Fibroblast of skin of left biceps (primary cell): ENCODE measurements around the gene GATA2.

ENCODE experiments used
- DNase-seq, 2 experiments: peaks; one replicate each; pipeline ENCODE4 v3.0.0-alpha.2; 2013; ENCODE audit warnings: low read depth in 2 of 2

GATA2 gene

DNA sequence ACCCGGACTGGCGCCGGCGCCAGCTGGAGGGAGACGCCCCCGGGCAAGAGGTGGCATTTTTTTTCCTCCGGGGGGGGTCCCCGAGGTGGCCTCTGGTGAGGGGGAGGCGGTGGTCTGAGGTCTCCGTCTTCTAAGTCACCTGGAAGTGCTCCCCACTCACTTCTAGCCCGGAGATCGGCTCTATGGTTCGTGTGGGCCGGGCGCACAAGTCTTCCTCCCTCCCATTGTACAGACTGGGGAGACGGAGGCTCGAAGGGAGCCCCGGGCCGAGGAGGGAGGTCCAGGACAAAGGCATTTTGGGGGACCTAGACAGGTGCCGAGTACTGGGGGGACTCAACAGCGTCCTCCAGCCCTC, 4.4 kb downstream of the GATA2 start:
- no peak for DNase-seq

DNA sequence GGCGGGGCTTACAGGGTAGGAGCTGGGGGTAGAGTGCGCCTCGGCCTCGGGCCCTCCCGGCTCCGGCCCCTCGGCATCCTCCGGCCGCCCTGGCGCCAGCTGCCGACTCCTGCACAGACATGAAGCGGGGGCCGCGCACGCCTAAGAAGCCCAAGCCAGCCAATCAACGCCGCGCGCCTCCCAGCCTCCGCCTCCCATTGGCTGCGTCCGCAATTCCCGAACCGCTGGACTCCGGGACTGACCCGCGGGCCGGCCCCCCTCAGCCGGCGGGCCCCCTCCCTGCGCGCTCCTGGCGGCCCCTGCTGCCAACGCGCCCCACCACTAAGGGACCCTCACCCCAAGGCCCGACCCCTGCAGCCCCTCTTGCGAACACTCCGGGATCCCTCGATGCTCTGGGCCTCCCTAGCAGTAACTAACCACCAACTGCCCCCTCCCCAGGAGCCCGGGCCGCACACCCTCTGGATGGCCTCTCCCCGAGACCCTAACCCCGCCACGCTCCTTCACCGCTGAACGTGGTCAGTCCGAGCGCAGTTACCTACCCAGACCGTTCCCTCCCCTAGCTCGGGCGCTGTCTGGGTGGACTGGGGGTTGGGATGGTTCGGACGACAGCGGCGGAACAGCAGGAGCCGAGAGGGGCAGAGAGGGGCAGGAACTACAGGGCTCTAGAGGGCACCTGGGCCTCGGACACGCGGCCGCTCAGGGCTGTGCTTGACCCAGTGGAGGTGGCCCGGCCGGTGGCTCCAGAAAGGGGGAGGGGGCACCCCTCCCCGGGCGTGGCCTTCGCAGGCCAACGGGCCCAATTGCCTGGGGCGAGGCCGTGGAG, 5.0 kb downstream of the GATA2 start:
- peak; percentile 49 to 53 for DNase-seq

DNA sequence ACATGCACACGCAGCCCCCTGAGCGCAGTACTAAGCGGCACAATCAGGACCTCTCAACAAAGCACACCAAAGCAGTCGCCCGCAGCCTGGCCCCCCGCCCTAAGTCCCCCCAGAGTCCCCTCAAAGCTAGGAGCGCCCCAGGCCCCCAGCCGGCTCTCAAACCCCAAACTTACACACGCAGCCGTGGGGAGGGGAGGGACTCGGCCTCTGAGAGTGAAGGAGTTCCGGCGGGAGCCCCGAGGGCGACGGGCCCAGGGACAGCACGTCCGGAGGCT, 5.5 kb downstream of the GATA2 start:
- no peak for DNase-seq

DNA sequence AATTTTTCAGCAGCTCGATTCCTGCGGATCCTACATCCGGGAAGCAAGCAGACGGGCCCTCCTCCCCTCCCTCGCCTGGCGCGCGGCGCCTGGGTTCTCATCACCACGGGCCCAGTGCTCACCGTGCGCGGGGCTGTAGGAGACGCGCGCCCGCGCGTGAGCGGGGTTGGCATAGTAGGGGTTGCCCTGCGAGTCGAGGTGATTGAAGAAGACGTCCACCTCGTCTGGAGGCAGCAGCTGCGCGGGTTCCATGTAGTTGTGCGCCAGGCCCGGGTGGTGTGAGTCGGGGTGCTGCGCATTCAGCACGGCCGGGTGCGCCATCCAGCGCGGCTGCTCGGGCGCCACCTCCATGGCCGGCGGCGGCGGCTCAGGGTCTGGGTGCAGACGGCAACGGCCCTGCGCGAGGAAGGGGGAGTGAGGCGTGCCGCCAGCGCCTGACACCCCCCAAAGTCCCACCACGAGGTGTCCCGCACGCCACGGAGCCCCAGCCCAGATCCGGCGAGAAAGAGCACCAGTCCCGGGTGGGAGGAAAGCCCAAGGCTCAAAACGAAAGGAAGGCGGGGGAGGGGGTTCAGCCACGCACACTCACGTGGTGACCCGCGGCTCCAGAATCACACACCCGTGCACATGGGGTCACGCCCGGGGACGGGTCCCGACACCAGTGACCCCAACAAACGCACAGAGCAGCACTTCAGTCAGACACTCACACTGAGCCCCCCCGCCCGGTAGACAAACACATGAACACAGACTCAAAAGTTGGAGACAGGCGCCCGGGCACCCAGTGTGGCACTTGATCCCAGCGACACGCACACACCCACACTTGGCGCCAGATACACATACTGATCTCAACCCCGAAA, 6.1 kb downstream of the GATA2 start:
- no peak for DNase-seq

DNA sequence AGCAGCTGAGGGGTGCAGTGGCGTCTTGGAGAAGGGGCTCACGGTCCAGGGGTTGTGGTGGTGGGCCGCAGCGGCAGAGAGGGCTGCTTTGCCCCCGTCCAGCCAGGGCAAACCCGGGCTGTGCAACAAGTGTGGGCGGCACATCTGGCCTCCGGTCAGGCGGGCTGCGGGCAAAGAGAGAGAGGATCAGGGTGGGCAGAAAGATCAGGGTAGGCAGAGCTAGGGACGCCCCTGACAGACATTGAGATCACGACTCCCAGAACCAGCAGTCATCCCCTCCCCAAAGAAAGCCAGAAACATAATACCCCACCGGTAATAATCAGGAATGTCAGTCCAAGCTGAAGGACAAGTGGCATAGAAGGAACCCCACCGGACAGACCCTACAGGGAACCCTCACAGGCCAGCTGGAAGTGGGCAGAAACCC, 6.8 kb downstream of the GATA2 start:
- DNase-seq, result no peak

DNA sequence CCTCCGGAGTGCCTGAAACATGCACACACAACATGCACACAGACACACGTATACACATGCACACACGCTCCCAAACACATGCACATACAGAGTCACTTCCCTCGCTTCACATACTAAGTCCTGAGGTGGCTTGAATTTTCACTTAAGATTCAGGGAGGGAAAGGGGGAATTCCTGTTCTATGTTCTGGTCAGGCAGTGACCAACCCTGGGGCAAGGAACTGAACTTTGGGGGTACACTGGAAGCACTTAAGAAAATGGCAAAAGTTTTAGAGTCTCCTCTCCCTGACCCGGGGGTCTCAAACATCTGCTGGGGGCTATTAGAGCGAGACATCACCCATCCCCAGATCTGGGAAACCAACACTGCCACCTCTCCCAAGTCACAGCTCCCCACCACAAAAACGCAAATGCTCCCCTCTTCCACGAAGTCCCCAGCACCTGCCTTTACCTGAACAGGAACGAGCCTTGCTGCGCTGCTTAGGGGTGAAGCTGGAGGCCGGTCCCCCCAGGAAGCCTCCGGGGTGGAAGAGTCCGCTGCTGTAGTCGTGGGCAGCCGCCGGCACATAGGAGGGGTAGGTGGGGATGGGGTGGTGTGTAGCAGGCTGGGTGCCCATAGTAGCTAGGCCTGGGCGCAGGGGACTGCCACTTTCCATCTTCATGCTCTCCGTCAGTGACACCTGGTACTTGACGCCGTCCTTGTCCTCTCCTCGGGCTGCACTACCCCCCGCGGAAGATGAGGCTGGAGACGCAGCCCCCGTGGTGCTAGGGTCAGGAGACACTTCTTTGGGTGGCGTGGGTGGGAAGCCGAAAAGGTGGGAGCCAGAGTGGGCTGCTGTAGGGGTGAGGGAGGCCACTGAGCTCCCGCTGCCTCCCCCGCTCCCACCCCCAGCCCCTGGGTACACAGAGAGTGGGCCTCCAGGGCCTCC, 7.5 kb downstream of the GATA2 start:
- no peak for DNase-seq

DNA sequence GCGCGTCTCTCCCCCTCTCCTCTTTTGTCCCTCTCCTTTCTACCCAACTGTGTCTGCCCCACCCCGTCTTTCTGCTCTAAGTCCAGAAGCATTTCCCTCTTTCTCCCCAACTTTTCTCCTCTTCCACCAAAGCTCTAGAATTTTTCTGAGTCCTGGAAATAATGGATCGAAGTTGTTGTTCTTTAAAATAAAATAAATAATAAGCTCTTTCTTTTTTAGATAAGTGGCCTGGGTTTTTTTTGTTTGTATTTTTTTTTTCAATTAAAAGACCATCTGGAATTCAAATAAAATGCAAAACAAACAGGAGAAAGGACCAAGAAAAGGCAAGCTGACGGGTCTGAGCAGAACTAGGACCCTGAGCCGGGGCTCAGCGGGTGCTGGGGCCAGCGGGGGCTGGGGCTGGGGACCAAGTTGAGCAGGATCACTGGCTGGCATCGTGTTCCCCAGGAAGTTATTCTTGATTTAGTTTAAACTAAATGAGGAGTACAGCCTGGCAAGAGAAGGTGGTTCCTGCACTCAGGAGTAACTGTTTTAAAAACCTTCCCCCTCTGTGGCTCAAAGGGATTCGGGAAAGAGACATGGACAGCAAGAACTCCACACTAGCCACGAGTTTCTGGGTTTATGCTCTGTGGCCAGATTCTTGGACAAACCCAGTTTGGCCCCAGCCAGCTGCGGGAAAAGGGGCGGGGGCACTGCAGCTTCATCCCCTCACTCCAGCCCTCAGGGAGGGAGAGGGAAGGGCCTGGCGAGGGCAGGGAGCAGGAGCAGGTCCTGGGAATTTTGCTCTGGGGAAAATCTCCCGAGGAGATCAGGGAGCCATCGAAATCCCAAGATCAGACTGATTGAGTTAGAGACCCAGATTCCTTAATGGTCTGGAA, 8.4 kb downstream of the GATA2 start:
- DNase-seq, result no peak

DNA sequence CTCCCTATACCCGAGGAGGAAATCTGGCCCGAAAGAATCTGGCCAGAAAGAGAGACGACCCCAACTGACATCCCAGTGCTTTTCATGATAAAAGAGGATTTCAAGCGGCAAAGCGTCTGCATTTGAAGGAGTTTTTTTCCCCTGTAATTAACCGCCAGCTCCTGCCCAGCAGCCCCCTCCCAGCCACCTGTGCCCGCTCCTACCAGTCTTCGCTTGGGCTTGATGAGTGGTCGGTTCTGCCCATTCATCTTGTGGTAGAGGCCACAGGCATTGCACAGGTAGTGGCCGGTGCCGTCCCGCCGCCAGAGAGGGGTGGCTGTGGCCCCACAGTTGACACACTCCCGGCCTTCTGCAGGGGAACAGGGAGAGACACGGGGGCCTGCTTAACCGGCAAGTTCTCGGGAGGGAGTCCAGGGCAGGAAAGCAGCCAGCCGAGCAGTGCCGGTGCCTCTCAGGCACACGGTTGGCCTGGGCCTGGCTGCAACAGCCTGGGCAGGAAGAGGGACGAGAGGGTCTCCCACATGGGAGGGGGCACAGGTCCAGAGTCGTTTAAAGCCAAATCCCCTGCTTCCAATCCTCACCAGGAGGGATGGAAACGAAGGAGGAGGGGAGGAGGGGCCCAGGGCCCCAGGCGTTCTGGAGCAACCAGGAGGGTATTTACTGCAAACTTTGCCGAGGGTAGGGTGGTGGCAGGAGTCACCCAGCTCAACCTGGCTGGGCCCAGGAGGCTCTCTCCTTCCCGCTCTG, 9.2 kb downstream of the GATA2 start:
- no peak for DNase-seq

DNA sequence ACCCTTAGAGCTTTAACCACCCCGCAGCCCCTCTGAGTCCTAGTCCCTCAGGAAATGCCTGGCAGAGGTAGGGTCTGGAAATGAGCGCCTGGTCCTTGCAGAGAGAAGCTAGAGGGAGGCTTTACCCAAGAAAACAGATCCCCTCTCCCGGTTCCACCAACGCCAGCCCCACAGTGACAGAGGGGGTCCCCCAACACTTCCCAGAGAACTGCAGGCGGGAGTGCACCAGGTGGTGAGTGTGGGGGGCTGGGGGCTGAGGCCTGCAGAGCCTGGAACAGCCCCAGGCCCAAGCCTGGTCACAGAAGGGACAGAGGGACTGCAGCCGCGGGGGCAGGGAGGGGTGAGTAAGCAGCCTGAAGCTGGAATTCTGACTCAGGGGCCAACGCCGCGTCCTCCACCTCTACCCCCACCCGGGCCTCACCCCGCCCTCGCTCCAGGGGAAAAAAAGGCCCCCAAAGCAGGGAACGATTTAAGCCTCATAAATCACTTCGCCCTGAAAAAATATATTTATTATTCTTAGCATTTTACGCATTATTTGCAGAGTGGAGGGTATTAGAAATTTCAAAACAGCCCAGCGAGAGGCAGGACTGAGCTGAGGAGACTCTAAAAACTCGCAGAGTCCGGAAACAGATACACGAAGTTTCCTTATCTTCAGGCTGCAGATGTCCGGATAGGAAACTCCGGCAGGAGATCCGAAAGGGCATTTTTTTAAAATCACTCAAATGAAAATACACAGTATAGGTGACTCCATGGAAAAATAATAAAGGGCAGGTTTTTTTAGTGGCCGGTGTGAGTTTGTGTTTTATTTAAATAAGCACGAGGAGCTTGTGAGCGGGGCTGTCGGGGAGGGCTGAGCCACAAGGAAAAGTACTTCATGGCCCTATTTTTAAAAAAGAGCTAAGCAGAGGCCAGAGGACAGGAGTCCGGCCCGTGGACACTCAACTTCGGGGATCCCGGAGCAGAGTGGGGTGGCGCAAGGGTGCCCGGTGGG, 10.0 kb downstream of the GATA2 start:
- DNase-seq, result peak; percentile 36 to 55

DNA sequence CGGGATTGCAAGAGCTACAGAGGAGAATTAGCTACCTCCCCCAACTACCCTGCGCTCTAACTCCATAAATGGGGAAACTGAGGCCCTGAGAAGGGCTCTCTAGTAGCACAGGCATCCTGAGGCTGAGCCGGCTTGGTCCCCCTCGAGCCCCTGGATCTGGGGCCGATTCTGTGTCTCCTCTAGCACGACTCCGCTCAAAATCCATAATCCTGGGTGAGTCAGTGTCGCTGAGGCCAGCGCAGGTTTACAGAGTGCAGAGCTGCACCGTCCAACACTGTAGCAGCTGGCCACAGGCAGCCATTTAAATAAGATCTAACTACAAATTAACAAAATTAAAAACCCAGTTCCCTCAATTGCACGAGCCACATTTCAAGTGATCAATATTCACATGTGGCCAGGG, 10.8 kb downstream of the GATA2 start:
- no peak for DNase-seq

DNA sequence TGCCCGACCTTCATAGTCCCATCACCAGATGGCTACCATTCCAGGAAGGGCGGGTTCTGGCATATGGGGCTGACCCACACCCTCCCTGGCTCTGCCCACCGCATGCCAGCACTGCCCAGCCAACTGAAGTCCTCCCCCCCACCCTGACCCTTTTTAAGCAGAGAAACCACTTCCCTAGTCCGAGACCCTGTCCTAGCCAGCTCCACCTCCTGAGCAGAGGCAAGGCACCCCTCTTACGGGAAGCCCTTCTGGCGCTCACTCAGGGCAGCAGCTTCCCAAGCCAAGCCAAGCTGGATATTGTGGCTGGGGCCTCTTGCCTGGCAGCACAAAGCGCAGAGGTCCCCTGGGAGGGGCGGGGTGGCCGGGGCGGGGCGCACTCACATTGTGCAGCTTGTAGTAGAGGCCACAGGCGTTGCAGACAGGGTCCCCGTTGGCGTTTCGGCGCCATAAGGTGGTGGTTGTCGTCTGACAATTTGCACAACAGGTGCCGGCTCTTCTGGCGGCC, 11.5 kb downstream of the GATA2 start:
- DNase-seq, result no peak

DNA sequence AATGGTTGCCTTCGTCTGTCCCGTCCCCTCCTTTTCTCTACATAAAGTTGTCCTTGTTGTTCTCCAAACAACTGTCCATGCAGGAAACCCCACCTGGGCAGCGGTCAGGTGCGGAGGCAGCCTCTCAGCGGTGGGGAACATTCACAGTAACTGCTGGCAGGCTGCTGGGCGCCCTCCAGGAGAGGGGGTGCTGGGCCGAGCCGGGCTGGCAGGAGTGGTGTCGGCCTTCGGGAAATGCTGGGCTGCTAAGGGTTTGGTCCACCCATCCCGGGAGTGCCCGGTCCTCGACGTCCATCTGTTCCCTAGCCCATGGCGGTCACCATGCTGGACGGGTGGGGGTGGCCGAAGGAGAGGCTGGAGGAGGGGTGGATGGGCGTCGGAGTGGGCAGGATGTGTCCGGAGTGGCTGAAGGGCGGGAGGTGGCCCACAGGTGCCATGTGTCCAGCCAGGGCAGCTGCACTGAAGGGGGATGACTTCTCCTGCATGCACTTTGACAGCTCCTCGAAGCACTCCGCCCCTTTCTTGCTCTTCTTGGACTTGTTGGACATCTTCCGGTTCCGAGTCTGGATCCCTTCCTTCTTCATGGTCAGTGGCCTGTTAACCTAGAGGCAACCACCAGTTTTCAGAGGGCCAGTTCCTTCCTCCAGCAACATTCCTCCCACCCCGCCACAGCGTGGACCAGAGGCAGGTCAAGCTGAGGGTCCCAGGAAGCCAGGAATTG, 12.1 kb downstream of the GATA2 start:
- DNase-seq, result no peak

DNA sequence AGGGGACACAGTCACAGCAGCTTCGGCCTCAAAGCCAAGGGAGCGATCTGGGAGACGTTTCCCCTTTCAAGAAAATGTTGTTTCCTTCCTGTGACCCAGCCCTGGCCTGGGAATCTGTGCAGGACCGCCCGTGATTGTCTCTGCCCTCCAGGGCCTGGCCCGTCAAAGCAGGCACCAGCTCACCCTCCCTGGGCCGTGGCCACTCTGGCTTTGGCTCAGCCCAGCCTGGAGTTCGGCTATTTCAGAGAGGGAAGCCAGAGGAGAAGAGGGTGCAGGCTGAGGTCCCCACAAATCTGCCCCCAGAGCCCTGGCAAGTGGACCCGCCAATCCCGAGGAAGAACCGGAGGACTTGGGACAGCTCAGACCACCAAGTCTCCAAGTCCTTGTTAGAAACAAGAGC, 12.7 kb downstream of the GATA2 start:
- no peak for DNase-seq

DNA sequence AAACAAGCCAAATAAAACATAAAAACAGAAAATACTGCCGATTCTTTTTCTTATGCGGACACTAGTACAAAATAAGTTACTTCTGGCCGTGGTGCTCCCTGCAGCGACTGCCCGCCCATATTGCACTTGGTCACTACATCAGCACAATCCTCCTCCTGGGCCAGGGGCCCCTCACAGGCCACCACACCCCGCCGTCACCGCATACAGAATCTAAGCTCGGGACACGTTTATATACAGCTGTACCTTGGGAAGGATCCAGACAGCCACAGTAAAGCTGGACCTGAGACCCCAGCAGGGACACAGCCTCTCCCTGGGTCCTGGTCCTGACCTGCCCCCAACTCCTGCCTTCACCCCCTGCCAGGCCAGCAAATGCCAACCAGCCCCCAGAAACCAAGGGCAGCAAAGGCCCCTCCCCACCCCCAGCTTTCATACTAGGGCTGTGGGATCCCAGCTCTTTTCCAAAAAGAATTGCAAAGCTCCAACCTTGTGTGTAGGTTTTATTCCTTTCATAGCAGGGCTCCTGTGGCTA, 13.4 kb downstream of the GATA2 start:
- no peak for DNase-seq

DNA sequence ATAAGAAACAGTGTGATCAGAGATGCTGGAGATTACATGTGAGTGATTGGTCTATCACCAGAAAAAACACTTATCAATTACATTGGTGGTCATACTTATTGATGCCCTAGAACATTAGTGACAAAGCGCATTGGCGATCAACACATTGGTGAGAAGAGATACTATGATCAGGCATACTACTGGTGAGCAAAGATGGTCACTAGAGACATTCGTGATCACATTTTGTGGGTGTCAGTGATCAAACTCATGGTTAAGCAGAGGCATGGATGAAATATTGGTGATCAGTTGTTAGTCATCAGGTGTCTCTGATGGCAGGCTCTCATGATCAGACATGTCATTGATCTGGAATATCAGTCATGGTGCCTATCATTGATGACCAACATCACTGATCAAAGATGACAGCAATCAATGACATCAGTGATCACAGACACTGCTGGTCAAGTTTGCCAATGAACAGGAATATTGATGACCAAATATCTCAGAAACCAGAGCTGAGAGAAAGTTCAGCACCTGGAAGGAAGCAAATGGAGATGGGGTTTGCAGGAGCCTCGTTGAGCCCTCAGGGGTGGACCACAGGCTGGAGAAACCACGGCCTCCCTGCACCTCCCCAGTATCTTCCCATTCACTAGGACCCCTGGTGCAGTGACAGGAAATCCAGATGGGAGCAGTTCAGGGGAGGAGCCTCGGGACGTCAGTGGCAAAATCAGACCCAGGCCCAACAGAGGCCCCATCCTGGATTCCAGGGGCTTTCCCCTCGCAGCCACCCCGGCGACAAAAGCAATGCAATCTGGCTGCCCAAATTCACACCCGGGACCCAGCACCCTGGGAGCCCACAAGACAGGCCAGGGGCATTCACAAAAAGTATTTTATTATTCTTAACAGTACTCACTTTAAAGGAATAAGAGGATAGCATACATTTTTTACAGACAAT, 14.2 kb downstream of the GATA2 start:
- DNase-seq, result no peak

DNA sequence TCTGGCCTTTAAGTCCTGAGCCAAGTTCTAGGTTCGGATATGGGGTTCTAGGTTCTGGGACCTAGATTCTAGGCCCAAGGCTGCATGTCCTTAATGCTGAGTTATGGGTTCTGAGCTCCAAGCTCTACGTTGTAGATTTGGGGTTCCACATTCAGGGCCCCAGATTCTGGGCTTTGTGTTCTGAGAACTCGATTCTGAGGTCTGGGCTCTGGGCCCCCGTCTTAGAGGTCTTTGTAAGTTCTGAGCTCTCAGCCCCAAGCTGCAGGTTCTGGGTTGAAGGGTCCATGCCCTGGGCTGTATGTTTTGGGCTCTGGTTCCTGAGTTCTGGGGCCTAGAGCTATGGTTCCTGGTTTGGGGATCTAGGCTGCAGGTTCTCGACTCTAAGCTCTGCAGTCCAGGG, 16.3 kb downstream of the GATA2 start:
- no peak for DNase-seq

DNA sequence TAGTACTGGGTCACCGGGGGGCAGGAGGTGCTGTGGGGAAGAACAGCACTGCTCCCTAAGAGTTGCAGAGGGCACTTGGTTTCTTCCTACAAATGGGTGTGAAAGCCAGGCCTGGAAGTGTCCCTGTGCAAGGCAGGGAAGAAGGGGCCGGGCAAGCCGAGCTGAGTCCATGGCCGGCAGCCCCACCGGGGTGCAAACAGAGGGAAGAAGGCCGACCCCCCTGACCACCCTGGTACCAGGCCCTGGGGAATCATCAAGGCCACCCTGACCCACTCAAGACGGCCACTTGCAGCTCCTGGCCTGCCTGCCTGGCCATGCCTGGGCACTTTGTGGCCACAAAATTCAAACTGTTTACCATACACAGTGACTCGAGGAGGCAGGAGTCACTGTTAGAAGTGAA, 17.6 kb downstream of the GATA2 start:
- DNase-seq, result no peak
